Measurements from ENCODE around the gene USP27X. TPM values are rescaled to one million over a fixed set of nuclear protein-coding genes. Genes with fewer than 3 reads are reported as not detected.

Gene USP27X
- total and polyA plus RNA-seq, 4 donors = 5.3 to 12.4 (median 9.3) TPM

- no peak for DNase-seq (ENCODE audit: low read depth in 4 of 6, low spot score in 6 of 6)
- Histone ChIP-seq H3K27me3 (ENCODE audit: control insufficient read depth, insufficient read depth, low read length) (no peaks in the 10 kb centered on the region), H3K9me3 (ENCODE audit: control insufficient read depth, insufficient read depth, low read length) (no peaks in the 10 kb centered on the region), H3K27ac (ENCODE audit: low read depth, low read length) (peak overlapping the region; percentile 87), H3K4me1 (ENCODE audit: control insufficient read depth, insufficient read depth, low read length) (peaks cover 17% of the 10 kb centered on the region), H3K36me3 (ENCODE audit: control insufficient read depth, insufficient read depth, low read length) (no peaks in the 10 kb centered on the region), H3K4me3 (ENCODE audit: low read depth, low read length) (peak overlapping the region; percentile 30)
- 42% methylated on average over 26 of the region's 28 CpGs for WGBS (ENCODE audit: insufficient coverage)
Measured at GRCh38 chrX:49878128-49878833, 1.0 kb upstream of the USP27X start.

GRCh38 chrX:49879656-49880277, 483 bp downstream of the USP27X start:
- peak in 2 of 6 donors; percentile 19 to 42 for DNase-seq (ENCODE audit: low read depth in 4 of 6, low spot score in 6 of 6)
- 21% methylated on average over 47 of the region's 55 CpGs for WGBS (ENCODE audit: insufficient coverage)
- Histone ChIP-seq H3K9me3 (ENCODE audit: control insufficient read depth, insufficient read depth, low read length) (no peaks in the 10 kb centered on the region), H3K27ac (ENCODE audit: low read depth, low read length) (peak overlapping the region; percentile 61), H3K4me3 (ENCODE audit: low read depth, low read length) (peak overlapping the region; percentile 30), H3K4me1 (ENCODE audit: control insufficient read depth, insufficient read depth, low read length) (peaks cover 17% of the 10 kb centered on the region), H3K36me3 (ENCODE audit: control insufficient read depth, insufficient read depth, low read length) (no peaks in the 10 kb centered on the region), H3K27me3 (ENCODE audit: control insufficient read depth, insufficient read depth, low read length) (no peaks in the 10 kb centered on the region)

GRCh38 chrX:49880668-49881067, 1.4 kb downstream of the USP27X start:
- no peaks in the 10 kb centered on the region for H3K36me3 ChIP-seq (ENCODE audit: control insufficient read depth, insufficient read depth, low read length)
- no peaks in the 10 kb centered on the region for H3K27me3 ChIP-seq (ENCODE audit: control insufficient read depth, insufficient read depth, low read length)
- H3K4me3 ChIP-seq (ENCODE audit: low read depth, low read length) = no peak overlapping the region
- peaks cover 17% of the 10 kb centered on the region for H3K4me1 ChIP-seq (ENCODE audit: control insufficient read depth, insufficient read depth, low read length)
- H3K27ac ChIP-seq (ENCODE audit: low read depth, low read length) = no peak overlapping the region
- DNase-seq (ENCODE audit: low read depth in 4 of 6, low spot score in 6 of 6) = no peak
- WGBS (ENCODE audit: insufficient coverage) = 73% methylated on average over 11 of the region's 12 CpGs
- no peaks in the 10 kb centered on the region for H3K9me3 ChIP-seq (ENCODE audit: control insufficient read depth, insufficient read depth, low read length)

- H3K4me1 ChIP-seq (ENCODE audit: control insufficient read depth, insufficient read depth, low read length) = peaks cover 7% of the 10 kb centered on the region
- peak in 2 of 6 donors; percentile 54 to 60 for DNase-seq (ENCODE audit: low read depth in 4 of 6, low spot score in 6 of 6)
- WGBS (ENCODE audit: insufficient coverage) = 48% methylated on average over 6 of the region's 7 CpGs
- H3K4me3 ChIP-seq (ENCODE audit: low read depth, low read length) = no peak overlapping the region
- no peak overlapping the region for H3K27ac ChIP-seq (ENCODE audit: low read depth, low read length)
- H3K27me3 ChIP-seq (ENCODE audit: control insufficient read depth, insufficient read depth, low read length) = no peaks in the 10 kb centered on the region
- H3K9me3 ChIP-seq (ENCODE audit: control insufficient read depth, insufficient read depth, low read length) = no peaks in the 10 kb centered on the region
- no peaks in the 10 kb centered on the region for H3K36me3 ChIP-seq (ENCODE audit: control insufficient read depth, insufficient read depth, low read length)
Measured at GRCh38 chrX:49884290-49884862, 5.1 kb downstream of the USP27X start.

GRCh38 chrX:49892542-49892941, 13.3 kb downstream of the USP27X start:
- Histone ChIP-seq H3K4me1 (ENCODE audit: control insufficient read depth, insufficient read depth, low read length) (no peaks in the 10 kb centered on the region), H3K9me3 (ENCODE audit: control insufficient read depth, insufficient read depth, low read length) (peaks cover 5% of the 10 kb centered on the region), H3K36me3 (ENCODE audit: control insufficient read depth, insufficient read depth, low read length) (no peaks in the 10 kb centered on the region), H3K27ac (ENCODE audit: low read depth, low read length) (no peak overlapping the region), H3K27me3 (ENCODE audit: control insufficient read depth, insufficient read depth, low read length) (no peaks in the 10 kb centered on the region), H3K4me3 (ENCODE audit: low read depth, low read length) (no peak overlapping the region)
- DNase-seq (ENCODE audit: low read depth in 4 of 6, low spot score in 6 of 6) = no peak
- no CpG with 5 or more reads among the region's 4 CpGs for WGBS (ENCODE audit: insufficient coverage)

- WGBS (ENCODE audit: insufficient coverage) = no CpG with 5 or more reads among the region's 4 CpGs
- no peak for DNase-seq (ENCODE audit: low read depth in 4 of 6, low spot score in 6 of 6)
- Histone ChIP-seq H3K36me3 (ENCODE audit: control insufficient read depth, insufficient read depth, low read length) (no peaks in the 10 kb centered on the region), H3K4me1 (ENCODE audit: control insufficient read depth, insufficient read depth, low read length) (no peaks in the 10 kb centered on the region), H3K27me3 (ENCODE audit: control insufficient read depth, insufficient read depth, low read length) (peaks cover 3% of the 10 kb centered on the region), H3K4me3 (ENCODE audit: low read depth, low read length) (no peak overlapping the region), H3K9me3 (ENCODE audit: control insufficient read depth, insufficient read depth, low read length) (peaks cover 6% of the 10 kb centered on the region), H3K27ac (ENCODE audit: low read depth, low read length) (no peak overlapping the region)
Measured at GRCh38 chrX:49896951-49897350, 17.7 kb downstream of the USP27X start.

- no peak overlapping the region for H3K4me3 ChIP-seq (ENCODE audit: low read depth, low read length)
- no peaks in the 10 kb centered on the region for H3K36me3 ChIP-seq (ENCODE audit: control insufficient read depth, insufficient read depth, low read length)
- peaks cover 3% of the 10 kb centered on the region for H3K27me3 ChIP-seq (ENCODE audit: control insufficient read depth, insufficient read depth, low read length)
- H3K9me3 ChIP-seq (ENCODE audit: control insufficient read depth, insufficient read depth, low read length) = peaks cover 9% of the 10 kb centered on the region
- DNase-seq (ENCODE audit: low read depth in 4 of 6, low spot score in 6 of 6) = no peak
- no peaks in the 10 kb centered on the region for H3K4me1 ChIP-seq (ENCODE audit: control insufficient read depth, insufficient read depth, low read length)
- H3K27ac ChIP-seq (ENCODE audit: low read depth, low read length) = no peak overlapping the region
Measured at GRCh38 chrX:49901048-49901447, 21.8 kb downstream of the USP27X start.

- Histone ChIP-seq H3K36me3 (ENCODE audit: control insufficient read depth, insufficient read depth, low read length) (no peaks in the 10 kb centered on the region), H3K27ac (ENCODE audit: low read depth, low read length) (no peak overlapping the region), H3K4me3 (ENCODE audit: low read depth, low read length) (no peak overlapping the region), H3K9me3 (ENCODE audit: control insufficient read depth, insufficient read depth, low read length) (peaks cover 3% of the 10 kb centered on the region), H3K27me3 (ENCODE audit: control insufficient read depth, insufficient read depth, low read length) (no peaks in the 10 kb centered on the region), H3K4me1 (ENCODE audit: control insufficient read depth, insufficient read depth, low read length) (no peaks in the 10 kb centered on the region)
- 33% methylated on average over 3 of the region's 3 CpGs for WGBS (ENCODE audit: insufficient coverage)
- DNase-seq (ENCODE audit: low read depth in 4 of 6, low spot score in 6 of 6) = peak in 1 of 6 donors; percentile 79
Measured at GRCh38 chrX:49910344-49910743, 31.1 kb downstream of the USP27X start.

- DNase-seq (ENCODE audit: low read depth in 4 of 6, low spot score in 6 of 6) = no peak
- Histone ChIP-seq H3K27ac (ENCODE audit: low read depth, low read length) (no peak overlapping the region), H3K27me3 (ENCODE audit: control insufficient read depth, insufficient read depth, low read length) (no peaks in the 10 kb centered on the region), H3K4me1 (ENCODE audit: control insufficient read depth, insufficient read depth, low read length) (no peaks in the 10 kb centered on the region), H3K36me3 (ENCODE audit: control insufficient read depth, insufficient read depth, low read length) (no peaks in the 10 kb centered on the region), H3K9me3 (ENCODE audit: control insufficient read depth, insufficient read depth, low read length) (no peaks in the 10 kb centered on the region), H3K4me3 (ENCODE audit: low read depth, low read length) (no peak overlapping the region)
- WGBS (ENCODE audit: insufficient coverage) = 74% methylated on average over 3 of the region's 3 CpGs
Measured at GRCh38 chrX:49912086-49912485, 32.8 kb downstream of the USP27X start.

GRCh38 chrX:49912861-49913260, 33.6 kb downstream of the USP27X start:
- Histone ChIP-seq H3K36me3 (ENCODE audit: control insufficient read depth, insufficient read depth, low read length) (no peaks in the 10 kb centered on the region), H3K27ac (ENCODE audit: low read depth, low read length) (no peak overlapping the region), H3K9me3 (ENCODE audit: control insufficient read depth, insufficient read depth, low read length) (no peaks in the 10 kb centered on the region), H3K4me1 (ENCODE audit: control insufficient read depth, insufficient read depth, low read length) (no peaks in the 10 kb centered on the region), H3K27me3 (ENCODE audit: control insufficient read depth, insufficient read depth, low read length) (no peaks in the 10 kb centered on the region), H3K4me3 (ENCODE audit: low read depth, low read length) (no peak overlapping the region)
- DNase-seq (ENCODE audit: low read depth in 4 of 6, low spot score in 6 of 6) = no peak
- WGBS (ENCODE audit: insufficient coverage) = 68% methylated on average over 3 of the region's 3 CpGs

All from spinal cord (tissue), 10 donors.